Natural killer cell treated with Interleukin-12 subunit alpha and Interleukin-12 subunit beta and Interleukin-15 and Interleukin-18, amount 100 ng/mL, for 72 hours (primary cell): ENCODE data around the gene DNAH10. TPM values are rescaled to one million over a fixed set of nuclear protein-coding genes. Genes with fewer than 3 reads are reported as not detected.

ENCODE experiments used
- ATAC-seq, 2 donors: fragments of 150-1000 bp; cut with Tn5 transposase in 1 of 2; sonication (Bioruptor Pico), chemical (Tn5 transposase) in 1 of 2; 2 replicates each; pipeline ENCODE4 v1.10.0; 2021
- DNase-seq: peaks from one replicate; pipeline ENCODE4 v3.0.0; 2022; ENCODE audit warnings: low spot score
- H3K27ac Mint-ChIP-seq, 2 donors: 1 replicate in 1 of 2; 2 replicates in 1 of 2; pipeline ENCODE4 v1.8.0; 2022; ENCODE audit warnings: mixed read lengths in 2 of 2, mild to moderate bottlenecking in 1 of 2, moderate library complexity in 1 of 2
- H3K27me3 Mint-ChIP-seq, 2 donors: 1 replicate in 1 of 2; 2 replicates in 1 of 2; pipeline ENCODE4 v1.8.0; 2022; ENCODE audit warnings: mixed read lengths in 2 of 2
- H3K36me3 Mint-ChIP-seq: one replicate; pipeline ENCODE4 v1.8.0; 2022; ENCODE audit warnings: mixed read lengths
- H3K4me1 Mint-ChIP-seq, 2 donors: 1 replicate in 1 of 2; 2 replicates in 1 of 2; pipeline ENCODE4 v1.8.0; 2022; ENCODE audit warnings: low read depth in 2 of 2, mixed read lengths in 2 of 2, mild to moderate bottlenecking in 1 of 2
- H3K4me3 Mint-ChIP-seq: one replicate; pipeline ENCODE4 v1.8.0; 2022; ENCODE audit warnings: mixed read lengths
- H3K9me3 Mint-ChIP-seq: 2 replicates; pipeline ENCODE4 v1.8.0; 2022; ENCODE audit warnings: mixed read lengths
- total RNA-seq, 2 donors: library from RNA; stranded (reverse); gene quantifications; one replicate each; pipeline ENCODE4 v1.2.3, GENCODE V29; 2022

The DNAH10 gene
- total RNA-seq, 2 donors from 2014 or later, result 0.29 to 0.36 TPM

DNA sequence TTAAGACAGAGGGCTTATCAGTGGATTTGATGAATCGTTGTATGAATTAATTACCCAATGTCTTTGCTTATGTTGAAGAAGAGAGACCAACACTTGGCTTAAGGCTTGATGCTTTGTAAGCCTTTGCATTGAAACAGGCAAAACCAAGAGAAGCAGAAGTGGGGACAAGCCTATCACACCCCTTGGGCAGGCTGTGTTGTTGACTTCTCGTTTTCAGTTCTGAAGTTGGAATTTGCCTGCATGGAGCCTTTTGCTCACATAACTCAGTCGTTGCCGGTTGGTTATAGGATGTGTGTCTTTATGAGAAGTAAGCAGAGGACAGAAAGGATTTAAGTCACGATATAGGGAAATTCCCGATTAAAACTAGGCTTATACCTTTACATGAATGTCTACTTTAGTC lies 115.9 kb downstream of the DNAH10 start:
- Mint-ChIP-seq H3K27ac (no peak overlapping the region), H3K4me3 (no peak overlapping the region), H3K27me3 (peaks cover 8 to 38% of the 10 kb centered on the region in 2 donors), H3K4me1 (no peaks in the 10 kb centered on the region), H3K36me3 (no peaks in the 10 kb centered on the region), H3K9me3 (no peaks in the 10 kb centered on the region)
- ATAC-seq, result no peak
- no peak for DNase-seq

- Mint-ChIP-seq H3K9me3 (no peaks in the 10 kb centered on the region), H3K27me3 (peaks cover 14 to 46% of the 10 kb centered on the region in 2 donors), H3K36me3 (no peaks in the 10 kb centered on the region), H3K27ac (no peak overlapping the region), H3K4me1 (no peaks in the 10 kb centered on the region), H3K4me3 (no peak overlapping the region)
- no peak for ATAC-seq
- peak; percentile 29 for DNase-seq
These were observed 117.0 kb downstream of the DNAH10 start for GRCh38 chr12:123879101-123879500.

GRCh38 chr12:123879691-123880090 lies 117.6 kb downstream of the DNAH10 start:
- ATAC-seq (no peak), DNase-seq (peak; percentile 40)
- Mint-ChIP-seq H3K27ac (no peak overlapping the region), H3K27me3 (peaks cover 10 to 40% of the 10 kb centered on the region in 2 donors), H3K4me1 (no peaks in the 10 kb centered on the region), H3K36me3 (no peaks in the 10 kb centered on the region), H3K4me3 (no peak overlapping the region), H3K9me3 (no peaks in the 10 kb centered on the region)

GRCh38 chr12:123882161-123882705 lies 120.1 kb downstream of the DNAH10 start:
- Mint-ChIP-seq H3K9me3 (no peaks in the 10 kb centered on the region), H3K36me3 (no peaks in the 10 kb centered on the region), H3K27me3 (peaks cover 18 to 30% of the 10 kb centered on the region in 2 donors), H3K4me3 (no peak overlapping the region), H3K4me1 (no peaks in the 10 kb centered on the region), H3K27ac (no peak overlapping the region)
- ATAC-seq, result no peak
- peak; percentile 44 for DNase-seq

- no peak overlapping the region for H3K27ac Mint-ChIP-seq
- DNase-seq (peak; percentile 29), ATAC-seq (no peak)
- no peaks in the 10 kb centered on the region for H3K4me1 Mint-ChIP-seq
- no peaks in the 10 kb centered on the region for H3K9me3 Mint-ChIP-seq
- H3K4me3 Mint-ChIP-seq, result no peak overlapping the region
- no peaks in the 10 kb centered on the region for H3K36me3 Mint-ChIP-seq
- peaks cover 14 to 25% of the 10 kb centered on the region in 2 donors for H3K27me3 Mint-ChIP-seq
These were observed 124.2 kb downstream of the DNAH10 start for GRCh38 chr12:123886258-123886657.

- Mint-ChIP-seq H3K4me1 (no peaks in the 10 kb centered on the region), H3K27ac (no peak overlapping the region), H3K27me3 (peaks cover 19 to 26% of the 10 kb centered on the region in 2 donors), H3K9me3 (no peaks in the 10 kb centered on the region), H3K4me3 (no peak overlapping the region), H3K36me3 (no peaks in the 10 kb centered on the region)
- ATAC-seq (no peak), DNase-seq (peak; percentile 22)
These were observed 125.0 kb downstream of the DNAH10 start for GRCh38 chr12:123886931-123887582.

DNA sequence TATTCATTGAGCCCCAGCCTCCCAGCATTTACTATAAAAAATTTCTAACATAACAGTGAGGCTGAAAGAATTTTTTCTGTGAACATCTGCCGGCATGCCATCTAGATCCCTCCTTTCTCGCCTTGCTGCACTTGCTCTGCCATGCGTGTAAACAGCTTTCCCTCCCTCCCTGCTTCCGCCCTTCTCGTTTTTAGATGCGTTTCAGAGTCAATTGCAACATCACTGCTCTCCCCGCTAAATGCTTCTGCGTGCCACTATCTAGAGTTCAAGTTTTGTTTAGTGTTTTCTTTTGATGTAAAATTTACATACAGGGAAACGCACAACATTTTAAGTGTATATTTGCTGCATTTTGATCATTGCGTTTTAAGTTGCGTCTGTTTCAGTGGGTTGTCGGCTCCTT lies 126.9 kb downstream of the DNAH10 start:
- ATAC-seq (no peak), DNase-seq (no peak)
- Mint-ChIP-seq H3K4me1 (no peaks in the 10 kb centered on the region), H3K9me3 (no peaks in the 10 kb centered on the region), H3K36me3 (no peaks in the 10 kb centered on the region), H3K27me3 (peaks cover 6 to 16% of the 10 kb centered on the region in 2 donors), H3K4me3 (no peak overlapping the region), H3K27ac (no peak overlapping the region)

DNA sequence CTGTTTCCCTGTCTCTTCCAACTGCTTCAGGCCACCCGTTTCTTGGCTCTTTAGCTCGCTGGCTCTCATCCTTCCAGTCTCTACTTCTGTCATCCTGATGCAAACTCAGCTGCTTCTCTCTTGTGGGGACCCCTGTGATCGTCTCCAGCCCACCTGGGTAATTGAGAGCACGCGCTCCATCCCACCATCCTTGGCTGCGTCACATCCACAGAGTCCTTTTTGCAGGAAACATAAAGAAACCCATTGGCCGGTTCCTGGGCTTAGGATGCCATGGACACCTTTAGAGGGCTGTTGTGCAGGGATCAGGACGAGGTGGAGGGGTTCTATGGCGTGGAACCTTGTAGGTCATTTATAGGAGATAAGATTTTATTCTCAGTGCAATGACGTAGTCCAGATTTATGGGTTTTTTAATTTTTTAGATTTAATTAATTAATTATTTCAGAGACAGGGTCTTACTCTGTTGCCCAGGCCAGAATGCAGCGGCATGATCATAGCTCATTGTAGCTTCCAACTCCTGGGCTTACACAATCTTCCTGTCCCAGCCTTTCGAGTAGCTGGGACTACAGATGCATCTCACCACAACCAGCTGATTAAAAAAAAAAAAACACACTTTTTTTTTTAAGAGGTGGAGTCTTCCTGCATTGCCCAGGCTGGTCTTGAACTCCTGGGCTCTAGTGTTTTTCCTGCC lies 127.9 kb downstream of the DNAH10 start:
- Mint-ChIP-seq H3K4me1 (no peaks in the 10 kb centered on the region), H3K36me3 (no peaks in the 10 kb centered on the region), H3K27me3 (peaks cover 6 to 16% of the 10 kb centered on the region in 2 donors), H3K27ac (no peak overlapping the region), H3K4me3 (no peak overlapping the region), H3K9me3 (no peaks in the 10 kb centered on the region)
- peak; percentile 51 for DNase-seq
- ATAC-seq, result no peak

GRCh38 chr12:123890536-123890902 lies 128.4 kb downstream of the DNAH10 start:
- ATAC-seq, result no peak
- no peaks in the 10 kb centered on the region for H3K9me3 Mint-ChIP-seq
- H3K4me1 Mint-ChIP-seq, result no peaks in the 10 kb centered on the region
- H3K4me3 Mint-ChIP-seq, result no peak overlapping the region
- no peak overlapping the region for H3K27ac Mint-ChIP-seq
- DNase-seq, result peak; percentile 49
- H3K36me3 Mint-ChIP-seq, result no peaks in the 10 kb centered on the region
- H3K27me3 Mint-ChIP-seq, result peaks cover 6 to 12% of the 10 kb centered on the region in 2 donors

- H3K27me3 Mint-ChIP-seq, result peaks cover 6 to 12% of the 10 kb centered on the region in 2 donors
- H3K9me3 Mint-ChIP-seq, result no peaks in the 10 kb centered on the region
- H3K27ac Mint-ChIP-seq, result no peak overlapping the region
- no peak overlapping the region for H3K4me3 Mint-ChIP-seq
- DNase-seq (peak; percentile 18), ATAC-seq (no peak)
- H3K36me3 Mint-ChIP-seq, result no peaks in the 10 kb centered on the region
- H3K4me1 Mint-ChIP-seq, result no peaks in the 10 kb centered on the region
These were observed 128.9 kb downstream of the DNAH10 start for GRCh38 chr12:123891011-123891410.

DNA sequence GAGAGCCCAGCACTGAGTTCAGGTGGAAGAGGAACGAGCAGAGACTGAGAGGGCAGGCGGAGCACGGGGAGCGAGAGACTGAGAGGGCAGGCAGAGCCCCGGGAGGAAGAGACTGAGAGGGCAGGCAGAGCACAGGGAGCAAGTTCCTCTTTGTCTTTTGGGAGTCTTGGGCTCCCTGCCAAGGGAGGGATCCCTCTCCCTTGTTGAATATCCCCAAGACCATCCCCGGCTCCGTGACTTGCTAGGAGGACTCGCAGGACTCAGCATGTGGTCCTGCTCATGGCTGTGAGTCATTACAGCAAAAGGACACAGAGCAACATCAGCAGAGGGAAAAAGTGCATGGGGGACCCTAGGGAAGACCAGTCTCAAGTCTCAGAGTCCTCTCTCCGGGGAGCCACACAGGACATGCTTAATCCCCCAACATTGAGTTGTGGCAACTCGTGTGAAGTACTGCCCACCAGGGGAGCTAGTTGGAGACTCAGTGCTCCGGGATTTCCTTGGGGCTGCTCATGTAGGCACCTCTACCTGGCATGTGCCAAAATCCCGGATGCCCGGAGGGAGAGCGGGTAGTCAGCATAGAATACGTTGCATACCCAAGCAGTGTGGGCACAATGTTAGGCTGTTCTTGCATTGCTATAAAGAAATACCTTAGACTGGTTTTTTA lies 129.5 kb downstream of the DNAH10 start:
- H3K4me3 Mint-ChIP-seq, result no peak overlapping the region
- peak; percentile 59 for DNase-seq
- no peak overlapping the region for H3K27ac Mint-ChIP-seq
- H3K9me3 Mint-ChIP-seq, result no peaks in the 10 kb centered on the region
- no peak for ATAC-seq
- no peaks in the 10 kb centered on the region for H3K4me1 Mint-ChIP-seq
- H3K27me3 Mint-ChIP-seq, result peaks cover 6 to 10% of the 10 kb centered on the region in 2 donors
- H3K36me3 Mint-ChIP-seq, result no peaks in the 10 kb centered on the region

DNA sequence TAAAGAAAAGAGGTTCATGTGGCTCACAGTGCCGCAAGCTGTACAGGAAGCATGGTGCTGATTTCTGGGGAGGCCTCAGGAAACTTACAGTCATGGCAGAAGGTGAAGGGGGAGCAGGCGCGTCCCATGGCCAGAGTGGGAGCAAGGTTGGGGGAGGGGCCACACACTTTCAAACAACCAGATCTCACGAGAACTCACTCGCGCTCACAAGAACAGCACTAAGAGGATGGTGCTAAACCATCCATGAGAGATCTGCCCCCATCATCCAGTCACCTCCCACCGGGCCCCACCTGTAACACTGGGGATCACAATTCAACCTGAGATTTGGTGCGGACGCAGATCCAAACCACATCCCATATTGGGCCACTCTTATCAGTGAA lies 130.1 kb downstream of the DNAH10 start:
- H3K36me3 Mint-ChIP-seq, result no peaks in the 10 kb centered on the region
- no peak overlapping the region for H3K27ac Mint-ChIP-seq
- H3K4me1 Mint-ChIP-seq, result no peaks in the 10 kb centered on the region
- no peak overlapping the region for H3K4me3 Mint-ChIP-seq
- H3K27me3 Mint-ChIP-seq, result peaks cover 6 to 8% of the 10 kb centered on the region in 2 donors
- no peak for ATAC-seq
- DNase-seq, result peak; percentile 20
- no peaks in the 10 kb centered on the region for H3K9me3 Mint-ChIP-seq

DNA sequence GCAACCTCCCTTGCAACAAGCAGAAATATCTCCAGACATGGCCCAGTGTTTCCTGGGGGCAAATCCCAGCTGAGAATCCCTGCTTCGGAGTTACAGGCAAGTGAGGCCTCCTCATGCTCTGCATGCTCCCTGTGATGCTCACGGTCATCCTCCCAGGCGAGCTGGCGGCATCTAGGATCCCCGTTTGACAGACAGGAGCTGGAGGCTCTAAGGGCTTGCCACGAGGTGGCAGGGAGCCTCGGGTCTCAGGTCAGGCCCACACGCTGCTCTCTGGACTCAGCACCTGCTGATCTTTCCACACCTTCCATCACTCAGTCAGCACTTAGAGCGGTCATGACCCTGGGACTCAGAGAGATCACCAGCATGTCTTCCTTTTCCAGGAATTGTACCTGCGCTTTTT lies 130.8 kb downstream of the DNAH10 start:
- H3K4me3 Mint-ChIP-seq, result no peak overlapping the region
- H3K4me1 Mint-ChIP-seq, result no peaks in the 10 kb centered on the region

GRCh38 chr12:123893276-123893675 lies 131.2 kb downstream of the DNAH10 start:
- Mint-ChIP-seq H3K27ac (no peak overlapping the region), H3K9me3 (no peaks in the 10 kb centered on the region)
- no peak for ATAC-seq

More for the DNA sequence above, 130.8 kb downstream of the DNAH10 start:
- no peaks in the 10 kb centered on the region for H3K9me3 Mint-ChIP-seq
- no peaks in the 10 kb centered on the region for H3K36me3 Mint-ChIP-seq
- ATAC-seq, result no peak
- DNase-seq, result no peak
- no peak overlapping the region for H3K27ac Mint-ChIP-seq
- H3K27me3 Mint-ChIP-seq, result peaks cover 6 to 8% of the 10 kb centered on the region in 2 donors

More at GRCh38 chr12:123893276-123893675, 131.2 kb downstream of the DNAH10 start:
- peak; percentile 47 for DNase-seq
- peaks cover 6 to 8% of the 10 kb centered on the region in 2 donors for H3K27me3 Mint-ChIP-seq
- H3K36me3 Mint-ChIP-seq, result no peaks in the 10 kb centered on the region
- no peaks in the 10 kb centered on the region for H3K4me1 Mint-ChIP-seq
- H3K4me3 Mint-ChIP-seq, result no peak overlapping the region
